Stimulated activated CD8-positive, alpha-beta memory T cell treated with anti-CD3 and anti-CD28 coated beads, Interleukin-15, amount 100 ng/mL, for 4 hours (primary cell): Measurements from ENCODE around the gene TBX1.

Experiments
- DNase-seq, 2 donors: peaks; one replicate each; pipeline ENCODE4 v3.0.0-alpha.2; 2020; ENCODE audit warnings: low read depth in 2 of 2

TBX1 gene

DNA sequence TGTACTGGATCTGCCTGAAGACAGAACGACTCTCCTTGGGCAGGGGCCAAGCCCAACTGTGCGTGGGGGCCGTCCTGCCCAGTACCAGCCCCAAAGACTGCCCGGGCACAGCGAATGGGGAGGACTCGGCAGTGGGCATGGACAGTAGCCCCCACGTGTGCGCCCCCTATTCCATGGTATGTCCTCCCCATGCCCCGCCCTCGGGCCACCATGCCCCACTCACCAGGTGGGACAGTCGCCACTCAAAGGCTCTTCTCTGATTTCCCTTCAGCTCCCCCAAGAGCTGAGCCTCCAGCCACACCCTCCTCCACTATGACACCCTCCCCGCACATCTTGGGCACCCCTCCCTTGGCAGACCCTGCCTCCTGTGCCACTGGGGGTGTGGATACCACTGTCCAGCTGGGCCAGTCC lies 50.6 kb downstream of the TBX1 start:
- no peak for DNase-seq

DNA sequence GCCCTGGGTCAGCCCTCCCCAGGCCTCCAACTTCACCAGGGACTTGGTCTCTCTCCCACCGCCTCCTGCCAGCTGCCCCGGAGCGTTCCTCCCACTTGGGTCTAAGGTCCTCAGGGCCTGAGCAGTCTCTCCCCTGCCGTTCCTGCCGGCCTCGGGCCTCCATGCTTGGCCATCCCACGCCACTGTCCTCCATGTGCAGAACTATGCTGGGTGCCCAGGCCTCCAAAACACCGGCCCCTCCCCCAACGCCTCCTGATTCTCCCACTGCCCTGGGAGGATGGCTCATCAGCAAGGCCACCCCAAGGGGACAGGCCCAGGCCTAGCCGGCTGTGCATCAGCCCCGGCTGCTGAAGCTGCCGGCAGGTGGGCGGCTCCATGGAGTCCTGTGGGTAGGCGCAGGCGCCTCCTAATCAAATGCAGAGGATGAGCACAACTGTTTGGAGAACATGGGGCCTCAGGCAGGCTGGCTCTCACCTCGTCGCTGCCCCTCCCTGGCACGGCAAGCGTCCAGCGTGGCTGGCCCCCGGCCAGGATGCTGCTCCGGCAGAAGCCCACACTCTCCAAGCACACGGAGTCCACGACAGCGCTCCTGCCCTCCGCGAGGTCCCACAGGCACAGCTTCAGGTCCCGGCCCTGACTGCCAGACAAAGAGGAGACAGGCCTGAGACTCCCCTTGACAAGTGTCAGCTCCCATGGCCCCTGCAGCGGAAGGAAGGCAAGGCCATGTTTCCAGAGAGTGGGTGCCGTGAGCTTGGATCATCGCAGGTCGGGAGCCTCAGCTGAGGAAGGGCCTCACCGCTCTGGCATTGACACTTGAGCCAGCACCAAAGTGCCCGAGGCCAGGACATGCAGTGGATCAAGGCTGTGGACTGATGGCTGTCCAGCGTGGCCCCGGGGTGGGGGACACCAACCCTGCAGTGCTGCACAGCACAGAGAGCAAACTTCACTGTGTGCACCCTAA lies 51.5 kb downstream of the TBX1 start:
- no peak for DNase-seq

DNA sequence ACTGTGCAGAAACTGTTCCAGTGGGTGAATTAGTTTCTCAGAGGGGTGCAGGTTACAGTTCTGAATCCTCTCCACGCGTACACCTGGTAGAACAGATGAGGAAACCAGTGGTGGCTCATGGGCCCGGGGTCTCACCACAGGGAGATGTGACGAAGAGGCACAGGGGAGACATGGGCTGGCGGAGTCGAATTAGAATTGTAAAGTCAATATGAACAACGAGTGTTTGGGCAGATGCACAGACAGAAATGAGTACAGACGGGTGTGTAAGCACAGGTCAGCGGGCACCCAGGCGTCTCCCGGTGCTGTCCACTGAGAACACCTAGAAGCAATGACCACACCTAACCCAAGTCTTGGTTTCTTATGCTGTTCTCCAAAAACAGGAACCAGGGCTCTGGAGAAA lies 52.3 kb downstream of the TBX1 start:
- DNase-seq = no peak

DNA sequence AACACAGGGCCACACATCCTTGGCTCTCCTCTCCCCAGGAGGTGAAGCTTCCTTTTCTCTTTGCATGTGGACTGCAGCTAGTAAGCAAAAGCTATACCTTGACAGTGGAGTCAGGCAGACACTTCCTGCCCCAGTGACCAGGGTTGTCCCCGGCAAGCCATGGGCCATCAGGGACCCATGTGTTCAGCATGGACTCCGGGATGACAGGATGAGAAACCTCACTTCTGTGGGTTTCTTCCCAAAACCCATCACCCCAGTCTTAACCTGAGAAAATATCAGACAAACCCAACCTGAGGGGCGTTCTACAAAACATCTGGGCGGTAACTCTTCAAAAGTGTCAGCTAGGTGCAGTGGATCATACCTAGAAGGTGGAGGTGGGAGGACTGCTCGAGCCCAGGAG lies 53.9 kb downstream of the TBX1 start:
- no peak for DNase-seq

DNA sequence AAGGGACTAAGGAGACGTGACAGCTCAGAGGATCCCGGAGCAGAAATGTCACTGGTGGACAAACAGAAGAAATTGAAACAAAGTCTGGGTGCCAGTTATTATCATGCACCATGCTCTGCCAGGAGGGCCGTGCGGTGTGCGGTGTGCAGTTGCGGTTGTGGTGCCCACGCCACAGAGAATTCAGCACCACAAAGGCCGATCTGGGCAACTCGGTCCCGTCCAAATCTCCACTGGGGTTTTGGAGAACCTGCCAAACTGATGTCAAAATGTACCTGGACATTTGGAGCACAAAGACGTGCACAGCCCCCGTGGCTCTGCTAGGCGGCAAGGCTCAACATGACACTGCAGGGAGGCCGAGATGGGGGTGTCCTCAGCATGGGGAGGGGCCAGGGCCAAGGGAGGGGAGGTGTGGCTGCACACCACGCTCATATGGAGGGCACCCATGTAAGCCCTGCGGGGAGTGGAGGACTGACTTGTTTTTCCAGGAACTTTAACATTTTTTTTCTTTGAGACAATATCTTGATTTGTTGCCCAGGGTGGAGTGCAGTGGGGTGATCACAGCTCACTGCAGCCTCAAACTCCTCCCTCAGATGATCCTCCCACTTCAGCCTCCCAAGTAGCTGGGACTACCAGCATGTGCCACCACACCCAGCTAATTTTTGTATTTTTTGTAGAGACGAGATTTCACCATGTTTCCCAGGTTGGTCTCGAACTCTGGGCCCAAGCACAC lies 54.7 kb downstream of the TBX1 start:
- no peak for DNase-seq

DNA sequence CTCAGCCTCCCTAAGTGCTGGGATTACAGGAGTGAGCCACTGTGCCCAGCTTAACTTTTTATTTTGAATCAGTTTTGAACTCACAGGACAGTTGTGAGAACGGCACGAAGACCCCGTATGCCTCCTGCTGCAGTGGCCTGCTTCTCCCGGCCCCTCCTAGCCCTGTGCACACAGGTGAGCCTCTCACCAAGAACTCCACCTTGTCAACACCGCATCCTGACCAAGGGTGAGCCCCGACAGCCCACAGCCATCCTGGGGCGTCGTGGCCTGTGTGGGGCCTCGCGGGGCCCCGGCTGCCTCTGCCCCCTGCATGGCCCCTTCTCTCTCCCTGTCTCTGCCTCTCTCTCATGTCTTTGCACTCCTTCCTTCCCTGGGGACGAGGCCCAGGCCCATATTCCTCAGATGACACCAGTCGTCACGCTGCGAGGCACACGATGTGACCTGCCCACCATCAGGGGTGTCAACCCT lies 55.3 kb downstream of the TBX1 start:
- no peak for DNase-seq

DNA sequence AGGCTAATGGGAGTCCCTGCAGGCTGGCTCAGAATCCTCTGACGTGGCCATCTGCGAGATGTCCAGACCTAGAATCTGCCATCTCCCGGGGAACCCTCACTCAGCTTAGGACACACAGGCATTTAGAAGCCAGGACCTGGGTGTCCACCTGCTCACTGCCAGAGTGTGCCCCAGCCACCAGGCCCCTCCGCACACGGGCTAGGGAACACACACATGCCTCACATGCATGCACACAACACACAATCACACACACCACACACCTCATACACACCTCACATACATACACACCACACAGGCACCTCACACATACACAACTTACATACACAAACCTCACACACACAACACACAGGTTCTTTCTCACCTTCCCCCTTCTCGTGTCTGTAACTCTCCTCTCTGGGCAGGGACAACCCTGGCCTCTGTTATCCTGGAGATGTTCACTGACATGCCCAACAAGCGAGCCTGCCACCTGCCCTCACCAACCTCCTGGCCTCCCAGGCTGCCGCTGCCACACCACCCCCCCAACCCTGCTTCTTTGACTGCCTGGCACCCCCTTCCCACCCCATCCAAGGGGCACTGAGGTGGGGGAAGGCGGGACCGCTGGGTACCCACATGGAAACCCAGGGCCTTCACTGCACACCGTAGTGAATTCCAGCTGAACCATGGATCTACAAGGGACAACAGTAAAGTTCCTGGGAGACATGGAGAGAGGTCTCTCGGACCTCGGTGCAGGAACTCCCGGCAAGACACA lies 56.0 kb downstream of the TBX1 start:
- no peak for DNase-seq
